Stimulated activated CD4-positive, alpha-beta T cell treated with anti-CD3 and anti-CD28 coated beads, Interleukin-2, amount 100 ng/mL, for 4 hours (primary cell): ENCODE measurements around the gene IRAK1.

Source experiments
- DNase-seq: peaks from one replicate; pipeline ENCODE4 v3.0.0-alpha.2; 2020; ENCODE audit warnings: low read depth

Gene IRAK1

GRCh38 chrX:154040307-154040756 lies 20.6 kb upstream of the IRAK1 start:
- no peak for DNase-seq

- DNase-seq: no peak
Observed at GRCh38 chrX:154039577-154039976, 19.9 kb upstream of the IRAK1 start.

- no peak for DNase-seq
Observed at GRCh38 chrX:154038656-154039055, 19.0 kb upstream of the IRAK1 start.

- DNase-seq: no peak
Observed at GRCh38 chrX:154037754-154038153, 18.1 kb upstream of the IRAK1 start.

- peak; percentile 14 for DNase-seq
Observed at GRCh38 chrX:154036513-154036912, 16.8 kb upstream of the IRAK1 start.

- no peak for DNase-seq
Observed at GRCh38 chrX:154033848-154034247, 14.1 kb upstream of the IRAK1 start.

GRCh38 chrX:154032653-154033052 lies 13.0 kb upstream of the IRAK1 start:
- no peak for DNase-seq

- DNase-seq: no peak
Observed at GRCh38 chrX:154032160-154032559, 12.5 kb upstream of the IRAK1 start.

- no peak for DNase-seq
Observed at GRCh38 chrX:154030715-154031305, 11.1 kb upstream of the IRAK1 start.

GRCh38 chrX:154030266-154030665 lies 10.6 kb upstream of the IRAK1 start:
- DNase-seq: no peak

GRCh38 chrX:154029439-154029838 lies 9.7 kb upstream of the IRAK1 start:
- DNase-seq: no peak

- DNase-seq: no peak
Observed at GRCh38 chrX:154028502-154029184, 8.9 kb upstream of the IRAK1 start.

- DNase-seq: no peak
Observed at GRCh38 chrX:154027986-154028385, 8.3 kb upstream of the IRAK1 start.

- no peak for DNase-seq
Observed at GRCh38 chrX:154027022-154027402, 7.3 kb upstream of the IRAK1 start.

GRCh38 chrX:154026136-154027021 lies 6.7 kb upstream of the IRAK1 start:
- DNase-seq: no peak

- DNase-seq: no peak
Observed at GRCh38 chrX:154025230-154025629, 5.5 kb upstream of the IRAK1 start.

- DNase-seq: no peak
Observed at GRCh38 chrX:154024271-154024670, 4.6 kb upstream of the IRAK1 start.

- DNase-seq: no peak
Observed at GRCh38 chrX:154023276-154024000, 3.7 kb upstream of the IRAK1 start.

- no peak for DNase-seq
Observed at GRCh38 chrX:154022108-154022507, 2.4 kb upstream of the IRAK1 start.

GRCh38 chrX:154021131-154021611 lies 1.5 kb upstream of the IRAK1 start:
- DNase-seq: no peak

GRCh38 chrX:154020536-154021115 lies 924 bp upstream of the IRAK1 start:
- DNase-seq: no peak
